ENCODE data around the gene ADCY6.
"Not testable (repeated sequence)": the region's sequence is repeated elsewhere in the genome, so short reads cannot be mapped to it uniquely, and the experiment has no call there.

The ADCY6 gene

GRCh38 chr12:48750769-48751356 lies 38.0 kb downstream of the ADCY6 start:
- no peak for DNase-seq (ENCODE audit: low spot score)

GRCh38 chr12:48750215-48750614 lies 38.7 kb downstream of the ADCY6 start:
- DNase-seq (ENCODE audit: low spot score) = no peak

GRCh38 chr12:48744251-48745008 lies 44.5 kb downstream of the ADCY6 start:
- DNase-seq (ENCODE audit: low spot score) = no peak

GRCh38 chr12:48739618-48740269 lies 49.1 kb downstream of the ADCY6 start:
- no peak for DNase-seq (ENCODE audit: low spot score)

GRCh38 chr12:48736456-48736855 lies 52.4 kb downstream of the ADCY6 start:
- no peak for DNase-seq (ENCODE audit: low spot score)

- no peak for DNase-seq (ENCODE audit: low spot score)
Measured at GRCh38 chr12:48728807-48729206, 60.1 kb downstream of the ADCY6 start.

GRCh38 chr12:48720737-48721136 lies 68.2 kb downstream of the ADCY6 start:
- DNase-seq (ENCODE audit: low spot score) = not testable (repeated sequence)

- DNase-seq (ENCODE audit: low spot score) = not testable (repeated sequence)
Measured at GRCh38 chr12:48720171-48720570, 68.7 kb downstream of the ADCY6 start.

- not testable (repeated sequence) for DNase-seq (ENCODE audit: low spot score)
Measured at GRCh38 chr12:48719002-48719401, 69.9 kb downstream of the ADCY6 start.

GRCh38 chr12:48717252-48717695 lies 71.6 kb downstream of the ADCY6 start:
- peak; percentile 12 for DNase-seq (ENCODE audit: low spot score)

GRCh38 chr12:48716493-48717251 lies 72.2 kb downstream of the ADCY6 start, which contains the start of gene CCNT1:
Gene CCNT1, minus strand, starts transcription at chr12:48716707. Its CDS starts 32 bp downstream, at chr12:48716675.
- peak; percentile 98 for DNase-seq (ENCODE audit: low spot score)

Measured in hematopoietic multipotent progenitor cell treated with erythropoietin and hydrocortisone succinate and interleukin-3 and kit ligand, for 17 days (in vitro differentiated cells).